GM12878 (cell line): ENCODE measurements around the gene DGKE. TPM values are rescaled to one million over a fixed set of nuclear protein-coding genes. Genes with fewer than 3 reads are reported as not detected.
A peak's percentile ranks its signal among the peaks of the same experiment; 100 is the strongest.

Experiments
- ATAC-seq: fragments of 200-7000 bp; cut with Tn5 transposase; 3 replicates; pipeline ENCODE4 v1.9.1; 2020; ENCODE audit warnings: mild to moderate bottlenecking, moderate library complexity
- BruUV-seq: library from RNA; stranded (reverse); fragments of 400-500 nt; replicated peaks from 2 replicates; lab custom pipeline; 2021; lab: Mats Ljungman, UMichigan
- CTCF ChIA-PET: fragments of 300-600 bp; sonication (Branson Sonifier 250); formaldehyde crosslinking; extraction: SDS; loops from one replicate; lab custom pipeline; 2021; ENCODE audit warnings: inconsistent platforms; lab: Yijun Ruan, JAX
- POLR2A ChIA-PET: fragments of 350-600 bp; formaldehyde crosslinking; extraction: SDS; loops from one replicate; lab custom pipeline; 2021; ENCODE audit warnings: inconsistent platforms; lab: Charles Lee
- RAD21 ChIA-PET: fragments of 300-600 bp; sonication (Branson Sonifier 250); formaldehyde crosslinking; loops from one replicate; lab custom pipeline; 2023; ENCODE audit warnings: antibody characterized with exemption; ENCODE audit not compliant: unreplicated experiment; lab: Charles Lee
- SMC1A ChIA-PET: fragments of 300-600 bp; sonication (Branson Sonifier 250); formaldehyde crosslinking; loops from one replicate; lab custom pipeline; 2023; ENCODE audit not compliant: unreplicated experiment, uncharacterized antibody; lab: Charles Lee
- DNase-seq: peaks from one replicate; pipeline ENCODE4 v3.0.0-alpha.2; 2011; ENCODE audit warnings: low read depth, low spot score
- FAIRE-seq: peaks from 3 replicates; lab custom pipeline; 2011; peaks lifted over from hg19 to GRCh38; lab: Jason Lieb, UNC
- H2AFZ ChIP-seq: 2 replicates; pipeline ENCODE4 v1.6.0; 2011; ENCODE audit warnings: low read depth, low read length, control low read depth; ENCODE audit not compliant: control insufficient read depth
- H3K27ac ChIP-seq: 2 replicates; pipeline ENCODE4 v1.5.1; 2011; ENCODE audit warnings: control low read depth; ENCODE audit not compliant: control insufficient read depth, insufficient read depth
- H3K27me3 ChIP-seq, 2 experiments: replicated peaks in 1 of 2; 2 replicates each; pipeline versions ENCODE4 v1.6.0 to v1.6.1; 2011; ENCODE audit warnings: low read length in 1 of 2; ENCODE audit not compliant: control insufficient read depth in 2 of 2, insufficient read depth in 2 of 2
- H3K36me3 ChIP-seq, 2 experiments: 2 replicates each; pipeline ENCODE4 v1.5.1; 2011; ENCODE audit warnings: low read length in 1 of 2; ENCODE audit not compliant: control insufficient read depth in 2 of 2, insufficient read depth in 2 of 2
- H3K4me1 ChIP-seq: 2 replicates; pipeline ENCODE4 v1.6.1; 2011; ENCODE audit warnings: mild to moderate bottlenecking, low read length, moderate library complexity, mixed read lengths; ENCODE audit not compliant: control insufficient read depth, insufficient read depth
- H3K4me2 ChIP-seq: 2 replicates; pipeline ENCODE4 v1.6.0; 2011; ENCODE audit warnings: control low read depth; ENCODE audit not compliant: control insufficient read depth, insufficient read depth
- H3K4me3 ChIP-seq: fragments of 200-600 bp; sonication (generic); 2 replicates; pipeline ENCODE4 v1.5.1; 2016
- H3K79me2 ChIP-seq: 2 replicates; pipeline ENCODE4 v1.6.0; 2011; ENCODE audit warnings: low read length; ENCODE audit not compliant: control insufficient read depth, insufficient read depth
- H3K9ac ChIP-seq: 2 replicates; pipeline ENCODE4 v1.8.0; 2011; ENCODE audit warnings: low read length, control low read depth, mixed read lengths; ENCODE audit not compliant: control insufficient read depth, insufficient read depth
- H3K9me3 ChIP-seq: replicated peaks from 3 replicates; pipeline ENCODE4 v1.5.1; 2011; ENCODE audit warnings: mild to moderate bottlenecking, low read length; ENCODE audit not compliant: control insufficient read depth, insufficient read depth
- H4K20me1 ChIP-seq: 2 replicates; pipeline ENCODE4 v1.6.0; 2011; ENCODE audit not compliant: control insufficient read depth, insufficient read depth
- CTCF ChIP-seq, 3 experiments: IDR thresholded peaks in 2 of 3; conservative IDR thresholded peaks in 1 of 3; 2 replicates each; pipeline ENCODE4 v1.5.1; 2011; ENCODE audit warnings: low read depth in 3 of 3, low read length in 3 of 3, mild to moderate bottlenecking in 3 of 3, control low read depth in 2 of 3, moderate library complexity in 2 of 3, inconsistent platforms in 1 of 3, mixed read lengths in 1 of 3; ENCODE audit not compliant: control insufficient read depth in 2 of 3, insufficient read depth in 1 of 3; ENCODE audit errors: extremely low read depth in 1 of 3
- HDAC6 ChIP-seq: fragments of 200-600 bp; sonication (generic); IDR thresholded peaks from one replicate; pipeline ENCODE4 v1.8.0; 2017; ENCODE audit warnings: antibody characterized with exemption; ENCODE audit not compliant: unreplicated experiment
- JUND ChIP-seq: IDR thresholded peaks from 2 replicates; pipeline ENCODE4 v1.6.1; 2012; ENCODE audit warnings: low read depth, mild to moderate bottlenecking, low read length, improper control_type of control experiment, moderate library complexity
- WGBS: methylation state at CpG from one replicate; pipeline ENCODE4 v1.1.6; 2016; ENCODE audit warnings: low lambda C conversion rate; ENCODE audit not compliant: insufficient replicate concordance, insufficient coverage; ENCODE audit errors: missing lambda C conversion rate; 5-methylcytosine and 5-hydroxymethylcytosine counted together
- in situ Hi-C: fragments of 300-500 bp; cut with MboI; formaldehyde crosslinking; loops from 9 replicates; pipeline ENCODE4 v1.14.3; 2018; ENCODE audit warnings: mixed read lengths
- intact Hi-C: fragments of 100-400 bp; cut with micrococcal nuclease; formaldehyde crosslinking; loops from one replicate; pipeline ENCODE4 v1.14.2; 2022; ENCODE audit not compliant: unreplicated experiment
- polyA plus RNA-seq, 11 experiments: library from polyadenylated mRNA; depleted of rRNA in 4 of 11; unstranded in 6 of 11; stranded (reverse) in 5 of 11; fragments of >200 nt; fragmentation: Nextera tagmentation in 4 of 11; fragmentation: Illumina TruSeq in 1 of 11; extraction: Ambion mirVana in 4 of 11; extraction: Trizol in 1 of 11; gene quantifications; 1 replicate in 1 of 11; 2 replicates in 10 of 11; pipeline versions ENCODE4 v1.2.1 to v1.2.3, GENCODE V29; 2011 to 2016; ENCODE audit warnings: inconsistent platforms in 2 of 11, missing spikeins in 2 of 11, low read depth in 1 of 11
- total RNA-seq, 4 experiments: library from RNA; depleted of rRNA in 3 of 4; stranded (reverse); fragments of >200 nt in 3 of 4; fragmentation: Illumina TruSeq in 1 of 4; extraction: Trizol in 1 of 4; gene quantifications; 2 replicates each; pipeline versions ENCODE4 v1.2.1 to v1.2.3, GENCODE V29; 2013 to 2021

The DGKE gene
- total and polyA plus RNA-seq, 10 of the 15 experiments (the other 5 are each of a cell fraction or from before 2014, with no cell fraction given): 2.8 to 18.0 (median 11.6) TPM

- FAIRE-seq: no peak
- ATAC-seq: 0 out of 3 replicates have a peak, but pooled peaks have one; percentile 20
- 48% methylated on average over 3 of the region's 3 CpGs for WGBS
- no peaks in the 10 kb centered on the region for H4K20me1 ChIP-seq
- in situ Hi-C loops (no loop called here), intact Hi-C loops (no loop called here)
- peaks cover 10% of the 10 kb centered on the region for H3K9me3 ChIP-seq
- H3K9ac ChIP-seq: no peak overlapping the region
- ChIA-PET POLR2A (no interaction called here), CTCF (interaction anchor here (1.1 to 2.1 kb wide), 2 partner anchors 46 to 47 kb away, joined by 4 to 6 read pairs; no protein-coding TSS in a partner anchor), RAD21 (no interaction called here), SMC1A (interaction anchor here (1.2 kb wide), 1 partner anchor 10 kb away, joined by 3 read pairs; no protein-coding TSS in a partner anchor)
- no peak overlapping the region for H2AFZ ChIP-seq
- no peaks in the 10 kb centered on the region for H3K79me2 ChIP-seq
- no peak overlapping the region for H3K4me3 ChIP-seq
- no TSS peak for BruUV-seq
- TF ChIP-seq CTCF (IDR thresholded peaks at IDR 0.05 in 2 of 3, conservative IDR thresholded peaks at IDR 0.05 in 1 of 3; ENCODE audit: control insufficient read depth in 2 of 3, extremely low read depth in 1 of 3, insufficient read depth in 1 of 3, low read depth in 3 of 3, low read length in 3 of 3) (peak in 2 of 3 experiments; percentile 13 to 28; a peak in 2 of 6 replicates), HDAC6 (no peak)
- no peaks in the 10 kb centered on the region for H3K27me3 ChIP-seq
- no peak for DNase-seq
- no peak overlapping the region for H3K27ac ChIP-seq
- H3K4me1 ChIP-seq: peaks cover 9% of the 10 kb centered on the region
- H3K36me3 ChIP-seq: peaks cover 0 to 8% of the 10 kb centered on the region in 2 experiments; a peak in 2 of 4 replicates
- no peak overlapping the region for H3K4me2 ChIP-seq
Measured at GRCh38 chr17:56866496-56866895, 32.5 kb downstream of the DGKE start.

GRCh38 chr17:56867948-56868376, 34.0 kb downstream of the DGKE start:
- no peaks in the 10 kb centered on the region for H3K27me3 ChIP-seq
- no peak overlapping the region for H3K4me2 ChIP-seq
- in situ Hi-C loops: no loop called here
- H3K4me1 ChIP-seq: peaks cover 9% of the 10 kb centered on the region
- ATAC-seq (no peak), FAIRE-seq (no peak), DNase-seq (no peak)
- intact Hi-C loops: no loop called here
- peaks cover 0 to 1% of the 10 kb centered on the region in 2 experiments; a peak in 2 of 4 replicates for H3K36me3 ChIP-seq
- 48% methylated on average over 2 of the region's 2 CpGs for WGBS
- ChIA-PET RAD21 (interaction anchor here (1.0 to 3.2 kb wide), 2 partner anchors 30 to 48 kb away, joined by 3 to 10 read pairs; no protein-coding TSS in a partner anchor), SMC1A (interaction anchor here (1.0 kb wide), 2 partner anchors 23 to 48 kb away, joined by 3 to 4 read pairs; no protein-coding TSS in a partner anchor), POLR2A (interaction anchor here (0.5 to 0.7 kb wide), 2 partner anchors 30 to 881 kb away, joined by 4 to 5 read pairs; no protein-coding TSS in a partner anchor), CTCF (interaction anchor here (0.7 to 0.9 kb wide), 2 partner anchors 27 to 1621 kb away, joined by 3 read pairs; no protein-coding TSS in a partner anchor)
- no peak for TF ChIP-seq JUND
- H3K4me3 ChIP-seq: no peak overlapping the region
- no peaks in the 10 kb centered on the region for H3K79me2 ChIP-seq
- H4K20me1 ChIP-seq: no peaks in the 10 kb centered on the region
- H3K9ac ChIP-seq: no peak overlapping the region
- no peak overlapping the region for H2AFZ ChIP-seq
- H3K9me3 ChIP-seq: peaks cover 10% of the 10 kb centered on the region
- BruUV-seq: no TSS peak
- H3K27ac ChIP-seq: peak overlapping the region; percentile 34; the same call in 1 of the 2 replicates
